Stimulated activated CD4-positive, alpha-beta T cell treated with anti-CD3 and anti-CD28 coated beads, Interleukin-2, amount 100 ng/mL, for 48 hours (primary cell): ENCODE data around the gene HP1BP3.

Experiments
- DNase-seq, 2 donors: peaks; one replicate each; pipeline ENCODE4 v3.0.0-alpha.2; 2020

Gene HP1BP3

GRCh38 chr1:20770314-20771087 lies 16.6 kb downstream of the HP1BP3 start:
- no peak for DNase-seq

- DNase-seq, result no peak
Measured at GRCh38 chr1:20767271-20767670, 19.8 kb downstream of the HP1BP3 start.

DNA sequence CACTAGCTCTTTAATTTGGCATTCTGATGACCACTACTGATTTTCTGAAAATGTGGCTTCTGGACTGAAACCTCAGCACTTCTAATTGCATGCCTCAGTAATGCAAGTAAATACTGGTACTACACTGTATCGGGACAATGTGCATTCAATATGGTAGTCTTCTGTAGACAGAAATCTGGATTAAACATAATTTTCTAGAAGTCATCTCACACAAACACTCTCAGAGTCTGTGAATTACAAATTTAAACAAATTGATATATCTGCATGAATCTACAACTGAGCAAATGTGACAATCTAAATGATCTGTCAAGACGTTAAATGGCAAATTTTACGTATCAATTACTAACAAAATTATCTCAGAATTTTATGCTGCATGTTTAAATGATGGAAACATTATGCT lies 23.7 kb downstream of the HP1BP3 start:
- no peak for DNase-seq

DNA sequence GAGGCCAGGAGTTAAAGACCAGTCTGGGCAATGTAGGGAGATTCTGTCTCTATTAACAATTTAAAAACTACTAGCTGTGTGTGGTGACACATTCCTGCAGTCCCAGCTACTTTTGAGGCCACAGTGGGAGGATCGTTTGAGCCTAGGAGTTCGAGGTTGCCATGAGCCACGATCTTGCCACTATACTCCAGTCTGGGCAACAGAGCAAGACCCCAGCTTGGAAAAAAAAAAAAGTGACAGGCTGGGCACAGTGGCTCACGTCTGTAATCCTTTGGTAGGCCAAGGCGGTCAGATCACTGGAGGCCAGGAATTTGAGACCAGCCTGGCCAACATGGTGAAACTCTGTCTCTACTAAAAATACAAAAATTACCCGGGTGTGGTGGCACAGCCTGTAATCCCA lies 26.8 kb downstream of the HP1BP3 start:
- DNase-seq, result no peak

DNA sequence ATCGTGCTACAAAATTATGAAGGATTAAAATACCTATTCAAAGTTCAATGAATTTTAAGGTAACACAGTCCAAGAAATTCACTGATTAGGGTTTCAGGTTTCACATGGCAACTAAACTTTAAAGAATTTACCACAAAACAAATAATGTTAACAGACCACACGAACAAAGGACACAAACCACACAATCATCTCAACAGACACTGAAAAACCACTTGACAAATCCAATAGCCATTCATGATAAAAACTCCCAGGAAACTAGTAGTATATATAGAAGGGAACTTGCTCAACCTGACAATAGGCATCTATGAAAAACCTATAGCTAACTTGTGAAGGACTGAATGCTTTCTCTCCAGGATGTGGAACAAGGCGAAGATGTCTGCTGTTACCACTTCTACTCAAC lies 33.5 kb downstream of the HP1BP3 start:
- DNase-seq, result no peak

DNA sequence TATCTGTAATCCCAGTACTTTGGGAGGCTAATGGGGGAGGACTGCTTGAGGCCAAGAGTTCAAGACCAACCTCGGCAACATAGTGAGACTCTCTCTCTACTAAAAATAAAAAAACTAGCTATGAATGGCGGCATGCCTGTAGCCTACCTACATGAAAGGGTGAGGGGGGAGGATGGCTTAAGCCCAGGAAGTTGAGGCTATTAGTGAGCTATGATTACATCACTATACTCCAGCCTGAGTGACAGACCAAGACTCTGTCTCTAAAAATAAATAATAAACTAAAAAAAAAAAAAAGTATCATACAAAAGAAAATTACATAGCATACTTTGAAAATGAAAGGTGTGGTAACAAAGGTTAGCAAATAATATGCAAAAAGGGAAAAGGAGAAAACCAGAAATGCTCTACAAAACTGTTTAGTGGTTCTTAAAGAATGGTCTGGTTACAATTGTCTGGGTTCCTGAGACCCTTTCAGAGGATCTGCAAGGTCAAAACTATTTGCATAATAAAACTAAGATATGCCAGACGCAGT lies 35.6 kb downstream of the HP1BP3 start:
- no peak for DNase-seq

GRCh38 chr1:20742671-20743070 lies 44.4 kb downstream of the HP1BP3 start:
- DNase-seq, result no peak

GRCh38 chr1:20740781-20741180 lies 46.3 kb downstream of the HP1BP3 start:
- DNase-seq, result no peak

DNA sequence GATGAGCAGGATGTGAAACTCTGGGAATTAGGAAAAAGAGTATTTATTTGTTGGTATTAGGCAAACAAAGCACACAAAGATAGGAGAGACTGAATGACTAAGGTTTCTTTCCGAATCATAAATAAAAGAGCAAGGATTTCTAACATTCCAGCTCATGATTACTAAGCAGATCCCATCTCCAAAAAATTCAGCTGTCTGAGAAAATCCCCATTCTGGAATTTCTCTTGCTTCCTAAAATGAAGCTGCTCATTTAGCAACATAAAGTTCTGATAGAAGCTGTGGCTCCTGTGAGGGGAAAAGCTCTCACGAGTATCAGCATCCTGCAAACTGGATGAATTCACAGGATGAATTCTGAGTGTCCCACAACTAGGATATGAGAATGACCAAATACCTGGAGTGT lies 47.9 kb downstream of the HP1BP3 start:
- no peak for DNase-seq

DNA sequence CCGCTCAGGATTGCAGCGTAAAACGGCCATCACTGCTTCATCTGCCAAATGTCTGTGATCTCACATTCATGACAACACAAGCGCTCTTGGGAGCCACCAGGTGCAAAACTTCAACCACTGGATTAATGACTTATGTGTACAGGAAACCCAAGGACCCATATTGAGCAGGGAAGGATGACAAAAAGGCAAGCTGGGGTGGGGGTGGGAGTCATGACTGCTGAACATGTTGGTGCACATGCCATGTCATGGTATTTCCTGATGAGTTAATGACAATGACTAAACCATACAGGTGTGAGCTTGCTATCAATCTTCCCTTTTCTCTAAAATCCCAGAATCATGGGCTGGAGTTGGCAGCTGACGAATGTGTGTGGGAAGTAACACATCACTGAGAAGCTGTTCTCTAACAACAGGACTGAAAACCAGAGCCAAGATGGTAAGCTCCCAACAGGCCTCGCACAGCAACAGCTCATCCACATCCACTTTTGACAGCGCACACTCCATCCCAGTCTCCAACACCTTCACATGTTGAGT lies 51.5 kb downstream of the HP1BP3 start:
- no peak for DNase-seq

DNA sequence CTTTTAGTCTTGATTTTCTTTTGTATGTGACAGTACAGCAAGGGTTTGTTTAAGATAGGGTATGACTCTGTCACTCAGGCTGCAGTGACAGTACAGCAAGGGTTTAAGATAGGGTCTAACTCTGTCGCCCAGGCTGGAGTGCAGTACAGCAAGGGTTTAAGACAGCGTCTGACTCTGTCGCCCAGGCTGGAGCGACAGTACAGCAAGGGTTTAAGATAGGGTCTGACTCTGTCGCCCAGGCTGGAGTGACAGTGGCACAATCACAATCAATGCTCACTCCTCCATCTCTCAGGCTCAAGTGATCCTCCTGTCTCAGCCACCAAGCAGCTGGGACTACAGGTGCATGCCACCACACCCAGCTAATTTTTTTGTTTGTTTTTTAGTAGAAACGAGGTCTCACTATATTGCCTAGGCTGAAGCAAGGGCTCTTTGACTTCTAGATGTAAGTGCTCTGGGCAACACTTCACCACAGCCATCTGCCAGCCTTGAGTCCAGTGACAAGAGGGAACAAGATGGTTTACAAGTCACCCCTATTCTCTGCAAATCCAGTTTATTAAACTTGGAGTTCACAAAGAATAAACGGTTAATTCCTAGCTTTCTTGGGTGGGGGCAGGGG lies 53.6 kb downstream of the HP1BP3 start:
- DNase-seq, result no peak

GRCh38 chr1:20732588-20733359 lies 54.3 kb downstream of the HP1BP3 start, which contains the start of gene SH2D5:
Gene SH2D5, minus strand, starts transcription at chr1:20732703. Its CDS starts 4,659 bp downstream, at chr1:20728044.
- DNase-seq, result peak; percentile 54 to 59

- peak; percentile 38 to 44 for DNase-seq
Measured at GRCh38 chr1:20732071-20732587, 55.0 kb downstream of the HP1BP3 start.

DNA sequence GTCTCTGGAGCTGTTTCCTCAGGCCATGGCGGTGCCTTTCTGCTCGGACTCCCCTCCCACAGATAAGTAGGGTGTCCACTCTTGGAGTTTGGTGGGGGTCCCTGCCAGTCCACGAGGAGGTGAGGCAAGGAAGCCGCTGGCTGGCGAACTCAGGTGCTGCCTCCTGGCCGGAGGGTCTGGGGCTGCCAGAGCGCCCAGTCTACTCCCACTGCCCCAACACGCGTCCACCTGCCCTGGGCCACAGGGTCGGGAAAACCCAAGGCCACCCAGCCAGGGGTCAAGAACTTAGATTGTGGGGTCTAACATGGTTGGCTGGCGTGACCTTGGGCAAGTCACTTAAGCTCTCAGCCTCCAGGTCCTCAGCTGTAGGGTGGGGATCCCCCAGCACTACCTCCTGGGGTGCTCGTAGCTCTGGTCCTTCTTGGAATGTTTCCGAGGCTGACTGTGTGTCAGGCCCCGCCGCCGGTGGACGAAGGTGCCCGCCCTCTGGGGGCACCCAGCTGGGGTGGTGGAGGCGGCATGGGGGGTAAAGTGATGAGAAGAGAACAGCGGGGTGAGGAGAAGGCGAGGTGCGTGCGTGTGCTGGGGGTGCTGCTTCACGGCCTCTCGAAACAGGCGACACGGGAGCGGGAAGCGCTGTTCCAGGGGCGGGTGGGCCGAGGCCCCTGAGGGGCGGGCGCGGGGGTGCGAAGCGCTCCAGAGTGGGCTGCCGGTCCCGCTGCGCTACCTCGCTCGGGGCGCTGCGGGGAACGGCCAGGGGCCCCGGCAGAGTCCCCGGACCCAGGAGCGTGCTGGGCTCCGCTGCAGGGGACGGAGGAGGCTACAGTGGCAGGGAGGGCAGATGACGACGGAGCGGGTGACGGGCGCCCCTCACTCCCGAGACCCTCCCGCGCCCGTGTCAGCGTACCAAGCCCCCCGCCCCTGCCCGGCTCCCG lies 55.8 kb downstream of the HP1BP3 start:
- no peak for DNase-seq

GRCh38 chr1:20730690-20731056 lies 56.4 kb downstream of the HP1BP3 start:
- DNase-seq, result no peak

- no peak for DNase-seq
Measured at GRCh38 chr1:20729990-20730689, 57.0 kb downstream of the HP1BP3 start.

DNA sequence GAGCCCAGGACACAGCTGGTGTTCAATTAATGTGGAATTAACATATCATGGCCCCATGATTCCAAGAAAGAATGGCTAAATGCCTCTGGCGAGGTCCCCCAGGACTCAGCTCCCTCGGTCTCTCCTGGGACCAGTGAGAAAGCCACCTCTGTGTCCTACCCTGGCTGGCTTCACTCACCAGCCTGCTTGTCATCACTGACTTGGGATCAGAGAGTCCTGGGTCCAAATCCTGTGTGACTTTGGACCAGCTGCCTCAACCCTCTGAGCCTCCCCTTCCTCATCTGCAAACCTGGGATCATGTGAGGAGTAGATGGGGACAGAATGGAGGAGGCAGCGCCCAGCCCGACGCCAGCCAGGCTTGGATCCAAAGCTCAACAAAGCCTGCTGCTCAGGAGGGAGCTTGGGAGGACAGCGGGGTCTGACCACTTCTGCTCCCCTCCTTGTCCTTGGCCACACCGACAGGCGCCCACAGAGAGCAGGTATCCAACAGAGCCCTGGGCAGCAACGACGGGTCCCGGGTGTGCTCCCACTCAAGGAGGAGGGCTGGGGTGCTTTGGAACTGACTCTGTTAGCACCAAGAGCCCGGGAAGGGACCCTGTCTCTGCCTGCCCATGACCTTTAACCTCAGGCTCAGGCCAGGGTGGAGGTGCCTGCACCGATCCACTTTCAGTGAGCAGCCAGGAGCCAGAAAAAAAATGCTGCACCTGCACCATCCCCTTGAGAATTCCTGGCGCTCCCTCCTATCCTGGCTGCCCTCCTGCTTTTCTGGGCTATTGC lies 57.8 kb downstream of the HP1BP3 start:
- no peak for DNase-seq

DNA sequence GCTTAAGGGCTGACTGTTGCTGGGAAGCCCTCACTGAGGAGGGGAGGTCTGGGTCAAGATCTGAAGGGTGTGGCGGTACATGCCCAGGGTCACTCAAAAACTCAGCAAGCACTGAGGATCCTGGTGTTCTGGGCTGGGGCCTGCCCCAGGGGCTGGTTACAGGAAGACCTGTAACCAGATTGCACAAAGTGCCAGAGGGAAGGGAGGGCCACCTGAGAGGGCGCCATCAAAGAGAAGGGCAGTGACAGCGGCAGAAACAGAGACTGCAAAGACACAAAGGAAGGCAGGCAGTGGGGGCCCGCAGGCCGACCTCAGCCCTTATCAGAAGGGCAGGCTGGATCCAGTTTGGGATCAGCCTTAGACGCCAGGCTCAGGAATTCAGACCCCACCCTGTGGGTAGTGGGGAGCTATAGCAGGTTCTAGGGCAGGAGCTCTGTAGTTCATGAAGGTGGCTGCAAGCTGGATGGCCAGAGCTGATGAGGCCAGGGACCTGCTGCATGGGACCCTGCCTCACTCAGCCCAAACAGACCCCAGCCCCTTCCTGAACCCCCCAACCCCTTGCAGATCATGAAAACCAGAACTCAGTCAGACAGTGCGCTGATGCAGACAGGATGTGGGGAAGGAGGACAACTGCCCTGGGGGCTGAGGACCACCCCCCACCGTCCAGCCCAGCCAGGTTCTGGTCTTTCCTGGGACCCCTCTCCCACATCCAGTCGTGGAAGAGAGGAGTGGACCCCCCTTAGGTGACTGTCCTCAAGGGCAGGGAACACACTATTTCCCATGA lies 58.5 kb downstream of the HP1BP3 start:
- no peak for DNase-seq

DNA sequence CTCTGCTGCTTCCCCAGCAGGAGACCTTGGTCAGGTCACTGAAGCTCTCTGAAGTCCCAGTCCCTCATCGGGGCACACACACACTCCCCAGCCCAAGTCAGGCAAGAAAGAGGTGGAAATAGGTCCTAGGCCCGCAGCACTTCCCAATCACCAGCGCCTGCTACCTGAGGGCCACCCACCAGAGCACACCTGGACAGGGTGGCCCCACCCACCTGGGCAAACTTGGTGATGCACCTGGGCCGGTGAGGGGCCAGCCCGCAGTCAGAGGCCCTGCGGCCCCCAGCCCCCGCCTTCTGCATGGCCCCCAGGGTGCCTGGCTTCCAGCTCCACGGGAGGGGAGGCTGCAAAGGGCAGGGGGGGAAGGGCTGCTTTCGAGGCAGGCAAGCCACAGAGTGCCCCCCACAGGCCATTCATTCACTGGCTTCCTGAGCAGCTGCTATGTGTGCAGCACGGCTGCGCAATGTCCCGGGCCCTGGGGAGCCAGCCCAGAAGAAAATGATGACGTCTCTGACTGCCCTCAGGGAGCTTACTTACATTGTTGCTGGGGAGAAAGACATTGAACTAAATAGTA lies 59.3 kb downstream of the HP1BP3 start:
- no peak for DNase-seq
